WTC11 (cell line): ENCODE data around the gene PAK1. TPM values are rescaled to one million over a fixed set of nuclear protein-coding genes. Genes with fewer than 3 reads are reported as not detected.

Experiments
- ATAC-seq: fragments of 200-7000 bp; cut with Tn5 transposase; 2 replicates; pipeline ENCODE4 v1.10.0; 2021; ENCODE audit warnings: mild to moderate bottlenecking, moderate library complexity
- CTCF ChIA-PET: fragments of 300-600 bp; sonication (Branson Sonifier 250); formaldehyde crosslinking; loops from one replicate; lab custom pipeline; 2021; ENCODE audit warnings: antibody characterized with exemption; lab: Charles Lee
- POLR2A ChIA-PET: fragments of 350-600 bp; sonication (Branson Sonifier 250); formaldehyde crosslinking; loops from one replicate; lab custom pipeline; 2021; ENCODE audit warnings: antibody characterized with exemption; lab: Charles Lee
- DNase-seq: peaks from one replicate; pipeline ENCODE4 v3.0.0; 2021; ENCODE audit warnings: low spot score
- H3K27ac Mint-ChIP-seq: 2 replicates; pipeline ENCODE4 v1.8.0; 2021; ENCODE audit warnings: mixed read lengths
- H3K27me3 Mint-ChIP-seq: 2 replicates; pipeline ENCODE4 v1.8.0; 2021; ENCODE audit warnings: low read depth, mild to moderate bottlenecking, moderate library complexity, mixed read lengths
- H3K36me3 Mint-ChIP-seq: 2 replicates; pipeline ENCODE4 v1.8.0; 2021; ENCODE audit warnings: mixed read lengths
- H3K4me1 Mint-ChIP-seq: 2 replicates; pipeline ENCODE4 v1.8.0; 2022; ENCODE audit warnings: mixed read lengths
- H3K4me3 Mint-ChIP-seq: 2 replicates; pipeline ENCODE4 v1.8.0; 2021; ENCODE audit warnings: mild to moderate bottlenecking, moderate library complexity, mixed read lengths
- H3K9me3 Mint-ChIP-seq: 2 replicates; pipeline ENCODE4 v1.8.0; 2021; ENCODE audit warnings: mixed read lengths
- ATF3 ChIP-seq: sonication (generic); formaldehyde crosslinking; conservative IDR thresholded peaks from 2 replicates; pipeline ENCODE4 v1.8.1; 2022; ENCODE audit warnings: mild to moderate bottlenecking, missing genetic modification reagents
- CDX4 ChIP-seq: fragments of 250-450 bp; sonication (Bioruptor Pico); IDR thresholded peaks from 2 replicates; pipeline ENCODE4 v1.9.0; 2021; ENCODE audit warnings: moderate library complexity, mild to moderate bottlenecking, inconsistent platforms, borderline replicate concordance
- CTCF ChIP-seq: fragments of 200-600 bp; IDR thresholded peaks from 2 replicates; pipeline ENCODE4 v1.8.0; 2022; ENCODE audit warnings: antibody characterized with exemption
- E2F1 ChIP-seq: sonication (generic); formaldehyde crosslinking; IDR thresholded peaks from 2 replicates; pipeline ENCODE4 v1.8.0; 2022; ENCODE audit warnings: mild to moderate bottlenecking, missing genetic modification reagents
- FOXP4 ChIP-seq: sonication (generic); formaldehyde crosslinking; IDR thresholded peaks from 2 replicates; pipeline ENCODE4 v1.8.0; 2022; ENCODE audit warnings: mild to moderate bottlenecking, missing genetic modification reagents
- HMGA2 ChIP-seq: fragments of 250-450 bp; sonication (Bioruptor Pico); IDR thresholded peaks from 2 replicates; pipeline ENCODE4 v1.4.0; 2021; ENCODE audit warnings: mild to moderate bottlenecking, moderate library complexity
- IRF2 ChIP-seq: sonication (generic); formaldehyde crosslinking; IDR thresholded peaks from 2 replicates; pipeline ENCODE4 v1.8.0; 2022; ENCODE audit warnings: low read depth, missing genetic modification reagents, borderline replicate concordance
- KAT7 ChIP-seq: sonication (generic); formaldehyde crosslinking; IDR thresholded peaks from 2 replicates; pipeline ENCODE4 v1.8.1; 2023; ENCODE audit warnings: missing genetic modification reagents, mild to moderate bottlenecking, borderline replicate concordance
- OVOL2 ChIP-seq: fragments of 250-450 bp; sonication (Bioruptor Pico); IDR thresholded peaks from 2 replicates; pipeline ENCODE4 v1.9.0; 2021; ENCODE audit warnings: mild to moderate bottlenecking, borderline replicate concordance
- PRRX2 ChIP-seq: fragments of 250-450 bp; sonication (Bioruptor Pico); IDR thresholded peaks from 2 replicates; pipeline ENCODE4 v1.8.0; 2021; ENCODE audit warnings: mild to moderate bottlenecking
- SMAD3 ChIP-seq: sonication (generic); formaldehyde crosslinking; IDR thresholded peaks from 2 replicates; pipeline ENCODE4 v1.8.0; 2022; ENCODE audit warnings: missing genetic modification reagents, mild to moderate bottlenecking, borderline replicate concordance
- STAT6 ChIP-seq: sonication (generic); formaldehyde crosslinking; conservative IDR thresholded peaks from 2 replicates; pipeline ENCODE4 v1.8.1; 2023; ENCODE audit warnings: mild to moderate bottlenecking, low read depth, missing genetic modification reagents, moderate library complexity
- TEAD4 ChIP-seq: sonication (generic); formaldehyde crosslinking; IDR thresholded peaks from 2 replicates; pipeline ENCODE4 v1.8.0; 2022; ENCODE audit warnings: mild to moderate bottlenecking, missing genetic modification reagents
- ZNF232 ChIP-seq: sonication (generic); formaldehyde crosslinking; IDR thresholded peaks from 2 replicates; pipeline ENCODE4 v1.8.0; 2022; ENCODE audit warnings: mild to moderate bottlenecking, missing genetic modification reagents
- ZNF263 ChIP-seq: sonication (generic); formaldehyde crosslinking; IDR thresholded peaks from 2 replicates; pipeline ENCODE4 v1.8.1; 2022; ENCODE audit warnings: low read depth, mild to moderate bottlenecking, moderate library complexity, missing genetic modification reagents
- ZNF671 ChIP-seq: fragments of 250-450 bp; sonication (Bioruptor Pico); IDR thresholded peaks from 2 replicates; pipeline ENCODE4 v1.8.0; 2021; ENCODE audit warnings: mild to moderate bottlenecking
- total RNA-seq: library from RNA; stranded (reverse); gene quantifications from 3 replicates; pipeline ENCODE4 v1.2.3, GENCODE V29; 2021
- TF ChIP-seq, protein P1 (sequence below): fragments of 250-450 bp; sonication (Bioruptor Pico); IDR thresholded peaks from 2 replicates; pipeline ENCODE4 v1.9.0; 2021; ENCODE audit warnings: mild to moderate bottlenecking
- TF ChIP-seq, protein P2 (sequence below): sonication (generic); formaldehyde crosslinking; IDR thresholded peaks from 2 replicates; pipeline ENCODE4 v1.8.0; 2023; ENCODE audit warnings: mild to moderate bottlenecking, missing genetic modification reagents

Gene PAK1
- total RNA-seq, 1 experiment from 2014 or later = 160 TPM

DNA sequence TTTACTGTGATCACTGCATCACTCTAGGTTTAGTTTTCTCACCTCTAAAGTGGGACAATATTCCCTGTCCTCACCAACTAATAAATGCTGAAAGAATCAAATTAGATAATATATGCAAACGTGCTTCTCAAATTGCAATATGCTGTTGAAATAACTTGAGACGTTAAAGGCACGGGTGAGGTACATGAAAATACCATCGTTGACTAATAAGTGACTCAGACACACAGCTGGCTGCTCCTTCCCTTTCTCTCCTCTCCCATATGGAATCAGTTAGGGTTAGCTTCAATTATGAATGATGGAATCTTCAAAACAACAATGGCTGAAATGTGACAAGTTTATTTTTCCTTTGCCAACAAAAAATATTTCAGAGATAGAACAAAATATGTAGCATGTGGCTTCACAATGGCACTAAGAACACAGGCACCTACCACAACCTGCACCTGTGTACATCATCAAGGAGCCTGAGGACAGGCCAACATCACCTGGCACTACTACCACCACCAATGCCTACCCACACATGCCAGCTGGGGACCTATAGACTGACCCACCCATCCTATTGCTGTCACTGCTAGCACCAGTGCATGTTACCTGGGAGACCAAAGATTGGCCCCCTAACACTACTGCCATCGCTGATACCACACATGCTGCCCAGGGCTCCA is 186.2 kb downstream of the PAK1 start:
- Mint-ChIP-seq H3K27me3 (no peaks in the 10 kb centered on the region; the same call in 1 of the 2 replicates), H3K4me3 (no peak overlapping the region), H3K27ac (no peak overlapping the region), H3K9me3 (peaks cover 8% of the 10 kb centered on the region), H3K36me3 (no peaks in the 10 kb centered on the region; the same call in 1 of the 2 replicates)
- DNase-seq (no peak), ATAC-seq (no peak)
- TF ChIP-seq SMAD3 (CRISPR knock-in tag) = no peak
- no peak for TF ChIP-seq ZNF232 (CRISPR knock-in tag)
- no peak for TF ChIP-seq STAT6
- no peak for TF ChIP-seq E2F1 (CRISPR knock-in tag)
- TF ChIP-seq, all 79 proteins: peak for 0
- ChIA-PET CTCF (no interaction called here), POLR2A (no interaction called here)
- H3K4me1 Mint-ChIP-seq = no peaks in the 10 kb centered on the region

- ATAC-seq (no peak), DNase-seq (no peak)
- Mint-ChIP-seq H3K36me3 (no peaks in the 10 kb centered on the region), H3K27me3 (no peaks in the 10 kb centered on the region; the same call in 1 of the 2 replicates), H3K9me3 (peaks cover 2% of the 10 kb centered on the region; the same call in 1 of the 2 replicates), H3K4me3 (no peak overlapping the region), H3K27ac (no peak overlapping the region), H3K4me1 (no peaks in the 10 kb centered on the region)
- CTCF ChIA-PET = interaction anchor here (0.6 kb wide), 1 partner anchor 59 kb away, joined by 3 read pairs; no protein-coding TSS in a partner anchor
- POLR2A ChIA-PET = no interaction called here
- TF ChIP-seq PRRX2 (CRISPR knock-in tag) (no peak), IRF2 (CRISPR knock-in tag) (no peak), KAT7 (no peak), ZNF263 (CRISPR knock-in tag) (no peak), HMGA2 (CRISPR knock-in tag) (no peak), ZNF671 (CRISPR knock-in tag) (no peak), ATF3 (no peak), FOXP4 (CRISPR knock-in tag) (no peak), TEAD4 (CRISPR knock-in tag) (no peak), CDX4 (CRISPR knock-in tag) (no peak), E2F1 (CRISPR knock-in tag) (no peak), CTCF (no peak), OVOL2 (CRISPR knock-in tag) (no peak)
- TF ChIP-seq, protein P1, sequence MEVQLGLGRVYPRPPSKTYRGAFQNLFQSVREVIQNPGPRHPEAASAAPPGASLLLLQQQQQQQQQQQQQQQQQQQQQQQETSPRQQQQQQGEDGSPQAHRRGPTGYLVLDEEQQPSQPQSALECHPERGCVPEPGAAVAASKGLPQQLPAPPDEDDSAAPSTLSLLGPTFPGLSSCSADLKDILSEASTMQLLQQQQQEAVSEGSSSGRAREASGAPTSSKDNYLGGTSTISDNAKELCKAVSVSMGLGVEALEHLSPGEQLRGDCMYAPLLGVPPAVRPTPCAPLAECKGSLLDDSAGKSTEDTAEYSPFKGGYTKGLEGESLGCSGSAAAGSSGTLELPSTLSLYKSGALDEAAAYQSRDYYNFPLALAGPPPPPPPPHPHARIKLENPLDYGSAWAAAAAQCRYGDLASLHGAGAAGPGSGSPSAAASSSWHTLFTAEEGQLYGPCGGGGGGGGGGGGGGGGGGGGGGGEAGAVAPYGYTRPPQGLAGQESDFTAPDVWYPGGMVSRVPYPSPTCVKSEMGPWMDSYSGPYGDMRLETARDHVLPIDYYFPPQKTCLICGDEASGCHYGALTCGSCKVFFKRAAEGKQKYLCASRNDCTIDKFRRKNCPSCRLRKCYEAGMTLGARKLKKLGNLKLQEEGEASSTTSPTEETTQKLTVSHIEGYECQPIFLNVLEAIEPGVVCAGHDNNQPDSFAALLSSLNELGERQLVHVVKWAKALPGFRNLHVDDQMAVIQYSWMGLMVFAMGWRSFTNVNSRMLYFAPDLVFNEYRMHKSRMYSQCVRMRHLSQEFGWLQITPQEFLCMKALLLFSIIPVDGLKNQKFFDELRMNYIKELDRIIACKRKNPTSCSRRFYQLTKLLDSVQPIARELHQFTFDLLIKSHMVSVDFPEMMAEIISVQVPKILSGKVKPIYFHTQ = no peak
- TF ChIP-seq, protein P2, sequence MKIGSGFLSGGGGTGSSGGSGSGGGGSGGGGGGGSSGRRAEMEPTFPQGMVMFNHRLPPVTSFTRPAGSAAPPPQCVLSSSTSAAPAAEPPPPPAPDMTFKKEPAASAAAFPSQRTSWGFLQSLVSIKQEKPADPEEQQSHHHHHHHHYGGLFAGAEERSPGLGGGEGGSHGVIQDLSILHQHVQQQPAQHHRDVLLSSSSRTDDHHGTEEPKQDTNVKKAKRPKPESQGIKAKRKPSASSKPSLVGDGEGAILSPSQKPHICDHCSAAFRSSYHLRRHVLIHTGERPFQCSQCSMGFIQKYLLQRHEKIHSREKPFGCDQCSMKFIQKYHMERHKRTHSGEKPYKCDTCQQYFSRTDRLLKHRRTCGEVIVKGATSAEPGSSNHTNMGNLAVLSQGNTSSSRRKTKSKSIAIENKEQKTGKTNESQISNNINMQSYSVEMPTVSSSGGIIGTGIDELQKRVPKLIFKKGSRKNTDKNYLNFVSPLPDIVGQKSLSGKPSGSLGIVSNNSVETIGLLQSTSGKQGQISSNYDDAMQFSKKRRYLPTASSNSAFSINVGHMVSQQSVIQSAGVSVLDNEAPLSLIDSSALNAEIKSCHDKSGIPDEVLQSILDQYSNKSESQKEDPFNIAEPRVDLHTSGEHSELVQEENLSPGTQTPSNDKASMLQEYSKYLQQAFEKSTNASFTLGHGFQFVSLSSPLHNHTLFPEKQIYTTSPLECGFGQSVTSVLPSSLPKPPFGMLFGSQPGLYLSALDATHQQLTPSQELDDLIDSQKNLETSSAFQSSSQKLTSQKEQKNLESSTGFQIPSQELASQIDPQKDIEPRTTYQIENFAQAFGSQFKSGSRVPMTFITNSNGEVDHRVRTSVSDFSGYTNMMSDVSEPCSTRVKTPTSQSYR (CRISPR knock-in tag) = no peak
Observed at GRCh38 chr11:77287136-77287535, 186.8 kb downstream of the PAK1 start.
